Suprapubic skin (tissue), 4 donors: ENCODE measurements around the gene GZMM. TPM values are rescaled to one million over a fixed set of nuclear protein-coding genes. Genes with fewer than 3 reads are reported as not detected.

ENCODE experiments used
- DNase-seq, 2 donors: peaks; one replicate each; pipeline ENCODE4 v3.0.0-alpha.2; 2019; ENCODE audit warnings: low spot score in 2 of 2
- H3K27ac ChIP-seq: fragments of 200-600 bp; sonication (generic); one replicate; pipeline ENCODE4 v1.5.1; 2019
- H3K27me3 ChIP-seq: fragments of 200-600 bp; sonication (generic); one replicate; pipeline ENCODE4 v1.5.1; 2019
- H3K36me3 ChIP-seq: fragments of 200-600 bp; sonication (generic); one replicate; pipeline ENCODE4 v1.5.1; 2019
- H3K4me1 ChIP-seq: fragments of 200-600 bp; sonication (generic); one replicate; pipeline ENCODE4 v1.5.1; 2019
- H3K4me3 ChIP-seq: fragments of 200-600 bp; sonication (generic); one replicate; pipeline ENCODE4 v1.5.1; 2019; ENCODE audit warnings: mild to moderate bottlenecking
- H3K9me3 ChIP-seq: fragments of 200-600 bp; sonication (generic); one replicate; pipeline ENCODE4 v1.5.1; 2019
- EP300 ChIP-seq: sonication (generic); formaldehyde crosslinking; IDR thresholded peaks from one replicate; pipeline ENCODE4 v1.6.1; 2017; ENCODE audit warnings: antibody characterized with exemption
- POLR2A ChIP-seq, 2 donors: fragments of 450-650 bp; IDR thresholded peaks; one replicate each; pipeline ENCODE4 v1.6.1; 2017; ENCODE audit warnings: antibody characterized with exemption in 2 of 2, mild to moderate bottlenecking in 2 of 2, moderate library complexity in 2 of 2
- POLR2AphosphoS5 ChIP-seq, 3 donors: sonication (generic); formaldehyde crosslinking; IDR thresholded peaks; one replicate each; pipeline ENCODE4 v1.6.1; 2017; ENCODE audit warnings: antibody characterized with exemption in 3 of 3
- WGBS: methylation state at CpG from one replicate; pipeline ENCODE4 v1.1.5; 2018; 5-methylcytosine and 5-hydroxymethylcytosine counted together
- total RNA-seq, 4 donors: library from RNA; depleted of rRNA; stranded (reverse); fragments of >200 nt; gene quantifications; one replicate each; pipeline ENCODE4 v1.1.0, GENCODE V29; 2016
- TF ChIP-seq, protein P1 (sequence below), 2 donors: fragments of 200-600 bp in 1 of 2; fragments of 450-650 bp in 1 of 2; sonication (generic) in 1 of 2; IDR thresholded peaks; one replicate each; pipeline ENCODE4 v1.5.1; 2016 to 2019; ENCODE audit warnings: antibody characterized with exemption in 2 of 2, mild to moderate bottlenecking in 1 of 2, moderate library complexity in 1 of 2

GZMM gene
- total RNA-seq, 4 donors from 2014 or later = 0.97 TPM; not detected in 3

DNA sequence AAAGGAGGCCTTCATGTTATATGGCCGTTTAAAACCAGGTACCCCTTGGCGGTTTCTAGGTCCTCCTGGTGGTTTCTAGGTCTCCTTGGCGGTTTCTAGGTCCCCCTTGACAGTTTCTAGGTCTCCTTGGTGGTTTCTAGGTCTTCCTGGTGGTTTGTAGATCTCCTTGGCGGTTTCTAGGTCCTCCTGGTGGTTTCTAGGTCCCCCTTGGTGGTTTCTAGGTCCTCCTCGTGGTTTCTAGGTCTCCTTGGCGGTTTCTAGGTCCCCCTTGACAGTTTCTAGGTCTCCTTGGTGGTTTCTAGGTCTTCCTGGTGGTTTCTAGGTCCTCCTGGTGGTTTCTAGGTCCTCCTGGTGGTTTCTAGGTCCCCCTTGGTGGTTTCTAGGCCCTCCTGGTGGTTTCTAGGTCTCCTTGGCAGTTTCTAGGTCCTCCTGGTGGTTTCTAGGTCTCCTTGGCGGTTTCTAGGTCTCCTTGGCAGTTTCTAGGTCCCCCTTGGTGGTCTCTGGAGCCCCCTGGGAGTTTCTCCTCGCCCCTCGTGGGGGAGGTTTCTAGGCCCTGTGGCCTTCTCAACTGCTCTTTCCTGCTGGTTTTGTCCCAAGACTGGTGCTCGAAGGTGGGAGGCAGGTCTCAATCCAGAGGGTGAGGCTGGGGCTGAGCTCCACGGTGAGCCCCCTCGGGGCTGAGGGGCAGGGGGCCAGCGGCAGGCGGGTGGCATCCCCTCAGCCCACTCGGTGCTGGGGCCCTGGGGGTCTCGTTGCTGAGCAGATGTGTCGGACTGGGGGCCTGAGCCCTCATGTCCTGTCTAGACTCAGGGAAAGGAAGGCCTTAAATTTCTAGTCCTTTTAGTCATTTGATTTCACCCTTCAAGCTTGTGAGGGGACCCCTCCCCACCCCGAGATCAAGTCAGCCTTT, 53.8 kb downstream of the GZMM start:
- no peaks in the 10 kb centered on the region for H3K4me1 ChIP-seq
- no peak overlapping the region for H3K4me3 ChIP-seq
- no peak overlapping the region for H3K27ac ChIP-seq
- no peak for TF ChIP-seq EP300
- TF ChIP-seq, protein P1, sequence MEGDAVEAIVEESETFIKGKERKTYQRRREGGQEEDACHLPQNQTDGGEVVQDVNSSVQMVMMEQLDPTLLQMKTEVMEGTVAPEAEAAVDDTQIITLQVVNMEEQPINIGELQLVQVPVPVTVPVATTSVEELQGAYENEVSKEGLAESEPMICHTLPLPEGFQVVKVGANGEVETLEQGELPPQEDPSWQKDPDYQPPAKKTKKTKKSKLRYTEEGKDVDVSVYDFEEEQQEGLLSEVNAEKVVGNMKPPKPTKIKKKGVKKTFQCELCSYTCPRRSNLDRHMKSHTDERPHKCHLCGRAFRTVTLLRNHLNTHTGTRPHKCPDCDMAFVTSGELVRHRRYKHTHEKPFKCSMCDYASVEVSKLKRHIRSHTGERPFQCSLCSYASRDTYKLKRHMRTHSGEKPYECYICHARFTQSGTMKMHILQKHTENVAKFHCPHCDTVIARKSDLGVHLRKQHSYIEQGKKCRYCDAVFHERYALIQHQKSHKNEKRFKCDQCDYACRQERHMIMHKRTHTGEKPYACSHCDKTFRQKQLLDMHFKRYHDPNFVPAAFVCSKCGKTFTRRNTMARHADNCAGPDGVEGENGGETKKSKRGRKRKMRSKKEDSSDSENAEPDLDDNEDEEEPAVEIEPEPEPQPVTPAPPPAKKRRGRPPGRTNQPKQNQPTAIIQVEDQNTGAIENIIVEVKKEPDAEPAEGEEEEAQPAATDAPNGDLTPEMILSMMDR (IDR thresholded peaks at IDR 0.05) = no peak
- no peak for TF ChIP-seq POLR2AphosphoS5 (IDR thresholded peaks at IDR 0.05)
- TF ChIP-seq POLR2A (IDR thresholded peaks at IDR 0.05) = no peak
- no peaks in the 10 kb centered on the region for H3K36me3 ChIP-seq
- 82% methylated on average over 18 of the region's 18 CpGs for WGBS
- H3K27me3 ChIP-seq = peaks cover 28% of the 10 kb centered on the region
- no peaks in the 10 kb centered on the region for H3K9me3 ChIP-seq
- DNase-seq = no peak

Other genes with a start within 250 kb of the GZMM start
- gene MIER2, start 199.3 kb upstream of the GZMM start, total RNA-seq = 10 to 100 TPM; 17.5 to 55.7 (median 44.8) TPM
- 1 to 10 TPM in 1 of 4 donors, under 1 TPM in 3; 0.13 to 2.3 (median 0.52) TPM for gene C2CD4C, start 134.9 kb upstream of the GZMM start, total RNA-seq
- gene SHC2, start 83.0 kb upstream of the GZMM start, total RNA-seq = 10 to 100 TPM; 16.3 to 40.7 (median 19.6) TPM
- under 1 TPM in 1 of 4 donors, not detected in 3; 0.64 TPM for gene MADCAM1, start 47.6 kb upstream of the GZMM start, total RNA-seq
- 10 to 100 TPM; 10.8 to 23.3 (median 20.9) TPM for gene TPGS1, start 36.6 kb upstream of the GZMM start, total RNA-seq
- gene CDC34, start 12.3 kb upstream of the GZMM start, total RNA-seq = 10 to 100 TPM; 48.3 to 90.3 (median 72.9) TPM
- gene BSG, start 28.5 kb downstream of the GZMM start, total RNA-seq = 100 to 1,000 TPM; 265 to 314 (median 285) TPM
- gene HCN2, start 45.8 kb downstream of the GZMM start, total RNA-seq = 1 to 10 TPM in 1 of 4 donors, under 1 TPM in 3; 0.11 to 1.7 (median 0.81) TPM
- gene POLRMT, start 89.5 kb downstream of the GZMM start, total RNA-seq = 10 to 100 TPM; 26.0 to 60.4 (median 46.3) TPM
- 10 to 100 TPM in 2 of 4 donors, 1 to 10 TPM in 2; 5.2 to 13.0 (median 9.2) TPM for gene FGF22, start 95.8 kb downstream of the GZMM start, total RNA-seq
- gene RNF126, start 119.2 kb downstream of the GZMM start, total RNA-seq = 100 to 1,000 TPM in 3 of 4 donors, 10 to 100 TPM in 1; 96.0 to 118 (median 106) TPM
- 10 to 100 TPM; 19.6 to 61.4 (median 59.0) TPM for gene FSTL3, start 132.3 kb downstream of the GZMM start, total RNA-seq
- gene PRSS57, start 151.4 kb downstream of the GZMM start, total RNA-seq = not detected
- 10 to 100 TPM; 19.4 to 45.4 (median 24.2) TPM for gene PALM, start 164.9 kb downstream of the GZMM start, total RNA-seq
- gene MISP, start 207.1 kb downstream of the GZMM start, total RNA-seq = 1 to 10 TPM in 2 of 4 donors, under 1 TPM in 1, not detected in 1; 0.60 to 6.5 (median 2.0) TPM